H9 (cell line): ENCODE results near the gene MRGPRX3. TPM values are rescaled to one million over a fixed set of nuclear protein-coding genes. Genes with fewer than 3 reads are reported as not detected.

ENCODE experiments used
- DNase-seq: peaks from one replicate; pipeline ENCODE4 v3.0.0-alpha.2; 2017
- H2AFZ ChIP-seq: one replicate; pipeline ENCODE4 v1.6.1; 2013; ENCODE audit warnings: mild to moderate bottlenecking, low read length, control low read depth, moderate library complexity
- H2AK5ac ChIP-seq: 2 replicates; pipeline ENCODE4 v1.6.1; 2013; ENCODE audit warnings: low read length, control low read depth, mixed read lengths; ENCODE audit not compliant: insufficient read length
- H2BK120ac ChIP-seq: one replicate; pipeline ENCODE4 v1.6.1; 2013; ENCODE audit warnings: low read depth, mild to moderate bottlenecking, low read length, control low read depth, inconsistent platforms; ENCODE audit not compliant: poor library complexity, severe bottlenecking
- H2BK12ac ChIP-seq: 2 replicates; pipeline ENCODE4 v1.6.1; 2013; ENCODE audit warnings: low read length, control low read depth, mixed read lengths, low read depth; ENCODE audit not compliant: insufficient read length
- H2BK15ac ChIP-seq: 2 replicates; pipeline ENCODE4 v1.6.1; 2013; ENCODE audit warnings: low read depth, low read length, control low read depth
- H2BK20ac ChIP-seq: one replicate; pipeline ENCODE4 v1.6.1; 2013; ENCODE audit warnings: low read depth, mild to moderate bottlenecking, low read length, control low read depth, inconsistent platforms; ENCODE audit not compliant: poor library complexity, severe bottlenecking
- H2BK5ac ChIP-seq: 2 replicates; pipeline ENCODE4 v1.6.1; 2013; ENCODE audit warnings: low read length, control low read depth, mixed read lengths; ENCODE audit not compliant: insufficient read length
- H3K14ac ChIP-seq: 2 replicates; pipeline ENCODE4 v1.6.1; 2013; ENCODE audit warnings: low read length, control low read depth; ENCODE audit not compliant: insufficient read depth
- H3K18ac ChIP-seq: 2 replicates; pipeline ENCODE4 v1.6.1; 2013; ENCODE audit warnings: low read depth, mild to moderate bottlenecking, mixed read lengths, low read length, control low read depth; ENCODE audit not compliant: insufficient read length
- H3K23ac ChIP-seq: 2 replicates; pipeline ENCODE4 v1.6.1; 2013; ENCODE audit warnings: low read length, control low read depth, mixed read lengths, low read depth; ENCODE audit not compliant: insufficient read length
- H3K23me2 ChIP-seq: 2 replicates; pipeline ENCODE4 v1.6.1; 2013; ENCODE audit warnings: low read depth, mild to moderate bottlenecking, mixed read lengths, low read length, control low read depth; ENCODE audit not compliant: insufficient read length, poor library complexity, severe bottlenecking
- H3K27ac ChIP-seq: 2 replicates; pipeline ENCODE4 v1.5.1; 2013; ENCODE audit warnings: low read length, control low read depth, mixed read lengths, low read depth; ENCODE audit not compliant: insufficient read length
- H3K27me3 ChIP-seq: 2 replicates; pipeline ENCODE4 v1.6.1; 2013; ENCODE audit warnings: low read length, control low read depth, inconsistent platforms; ENCODE audit not compliant: insufficient read depth
- H3K4ac ChIP-seq: 2 replicates; pipeline ENCODE4 v1.6.1; 2013; ENCODE audit warnings: low read depth, mild to moderate bottlenecking, control low read depth, inconsistent platforms, low read length, moderate library complexity
- H3K4me1 ChIP-seq: 2 replicates; pipeline ENCODE4 v1.6.1; 2013; ENCODE audit warnings: low read length, control low read depth, inconsistent platforms; ENCODE audit not compliant: insufficient read depth
- H3K4me2 ChIP-seq: 2 replicates; pipeline ENCODE4 v1.6.1; 2013; ENCODE audit warnings: low read length, control low read depth, mixed read lengths; ENCODE audit not compliant: insufficient read length, insufficient read depth
- H3K56ac ChIP-seq: 2 replicates; pipeline ENCODE4 v1.6.1; 2013; ENCODE audit warnings: low read depth, mild to moderate bottlenecking, mixed read lengths, low read length, control low read depth; ENCODE audit not compliant: insufficient read length
- H3K79me1 ChIP-seq: 2 replicates; pipeline ENCODE4 v1.6.1; 2013; ENCODE audit warnings: low read depth, mild to moderate bottlenecking, moderate library complexity, low read length, control low read depth, inconsistent platforms; ENCODE audit not compliant: insufficient read depth, poor library complexity, severe bottlenecking
- H3K79me2 ChIP-seq: 2 replicates; pipeline ENCODE4 v1.6.1; 2013; ENCODE audit warnings: low read length, control low read depth, inconsistent platforms; ENCODE audit not compliant: insufficient read depth
- H3K9ac ChIP-seq: 2 replicates; pipeline ENCODE4 v1.6.1; 2013; ENCODE audit warnings: low read length, control low read depth, mixed read lengths; ENCODE audit not compliant: insufficient read length; ENCODE audit errors: extremely low read depth
- H3K9me3 ChIP-seq: one replicate; pipeline ENCODE4 v1.6.1; 2013; ENCODE audit warnings: low read depth, low read length, inconsistent platforms; ENCODE audit not compliant: control insufficient read depth
- H3T11ph ChIP-seq: one replicate; pipeline ENCODE4 v1.6.1; 2013; ENCODE audit warnings: mild to moderate bottlenecking, low read length, control low read depth, inconsistent platforms
- H4K20me1 ChIP-seq: one replicate; pipeline ENCODE4 v1.6.1; 2013; ENCODE audit not compliant: control insufficient read depth, insufficient read length, insufficient read depth
- H4K5ac ChIP-seq: 2 replicates; pipeline ENCODE4 v1.6.1; 2013; ENCODE audit warnings: low read depth, mild to moderate bottlenecking, mixed read lengths, low read length, control low read depth; ENCODE audit not compliant: insufficient read length
- H4K8ac ChIP-seq: replicated peaks from 2 replicates; pipeline ENCODE4 v1.6.1; 2013; ENCODE audit warnings: low read length, control low read depth, mixed read lengths, low read depth; ENCODE audit not compliant: insufficient read length
- H4K91ac ChIP-seq: 2 replicates; pipeline ENCODE4 v1.6.1; 2013; ENCODE audit warnings: low read depth, mild to moderate bottlenecking, moderate library complexity, mixed read lengths, low read length, control low read depth; ENCODE audit not compliant: insufficient read length
- H3K27ac Mint-ChIP-seq, 3 experiments: 2 replicates in 2 of 3; 3 replicates in 1 of 3; pipeline ENCODE4 v1.8.0; 2020 to 2021; ENCODE audit warnings: mixed read lengths in 3 of 3, mild to moderate bottlenecking in 1 of 3, moderate library complexity in 1 of 3
- H3K27me3 Mint-ChIP-seq: 2 replicates; pipeline ENCODE4 v1.8.0; 2021; ENCODE audit warnings: low read depth, mild to moderate bottlenecking, moderate library complexity, mixed read lengths
- H3K36me3 Mint-ChIP-seq, 3 experiments: 2 replicates in 2 of 3; 3 replicates in 1 of 3; pipeline ENCODE4 v1.8.0; 2020 to 2021; ENCODE audit warnings: low read depth in 3 of 3, mixed read lengths in 3 of 3; ENCODE audit not compliant: insufficient read depth in 1 of 3
- H3K4me1 Mint-ChIP-seq, 2 experiments: 2 replicates each; pipeline ENCODE4 v1.8.0; 2020; ENCODE audit warnings: mixed read lengths in 2 of 2
- H3K4me3 Mint-ChIP-seq, 2 experiments: 2 replicates in 1 of 2; 3 replicates in 1 of 2; pipeline ENCODE4 v1.8.0; 2020 to 2021; ENCODE audit warnings: mild to moderate bottlenecking in 2 of 2, mixed read lengths in 2 of 2, moderate library complexity in 1 of 2
- H3K9me3 Mint-ChIP-seq, 2 experiments: 2 replicates in 1 of 2; 3 replicates in 1 of 2; pipeline ENCODE4 v1.8.0; 2020; ENCODE audit warnings: mild to moderate bottlenecking in 2 of 2, mixed read lengths in 2 of 2, moderate library complexity in 1 of 2
- CTCF ChIP-seq: fragments of 200-600 bp; sonication (generic); conservative IDR thresholded peaks from 3 replicates; pipeline ENCODE4 v1.8.0; 2021; ENCODE audit warnings: antibody characterized with exemption, mild to moderate bottlenecking
- WGBS: extraction: QIAGEN DNeasy Blood & Tissue Kit; methylation state at CpG from one replicate; pipeline ENCODE4 v1.1.7; 2013; ENCODE audit warnings: missing lambda C conversion rate, low lambda C conversion rate, mixed read lengths; ENCODE audit not compliant: insufficient read length; ENCODE audit errors: extremely low coverage; 5-methylcytosine and 5-hydroxymethylcytosine counted together
- total RNA-seq: library from RNA; stranded (reverse); gene quantifications from 2 replicates; pipeline ENCODE4 v1.2.1, GENCODE V29; 2021

The MRGPRX3 gene
- total RNA-seq, 1 experiment from 2014 or later, result not detected

DNA sequence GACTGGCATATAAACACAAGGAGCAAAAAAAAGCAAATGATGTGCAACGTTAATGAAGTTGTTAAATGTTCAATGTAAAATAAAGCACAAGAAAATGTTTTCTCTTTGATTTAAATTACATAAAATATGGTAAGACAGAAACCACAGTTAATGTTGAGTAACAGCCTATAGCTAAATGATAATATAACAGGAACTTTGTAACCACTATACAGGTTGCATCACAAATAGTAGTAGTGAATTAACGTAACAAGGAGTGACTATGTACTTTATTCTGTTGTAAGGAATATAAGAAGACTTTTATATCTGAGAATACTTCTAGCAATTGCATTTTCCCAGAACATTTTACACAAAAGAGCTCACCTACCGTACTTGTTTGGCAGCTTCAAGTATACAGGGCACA is 43.4 kb upstream of the MRGPRX3 start:
- TF ChIP-seq CTCF, result no peak
- Histone ChIP-seq H2BK20ac (no peak overlapping the region), H4K91ac (no peak overlapping the region), H4K20me1 (no peaks in the 10 kb centered on the region), H2BK5ac (no peak overlapping the region), H3K9me3 (no peaks in the 10 kb centered on the region), H4K8ac (no peak overlapping the region), H2BK15ac (no peak overlapping the region), H3K79me1 (no peaks in the 10 kb centered on the region), H3K9ac (no peak overlapping the region), H3K23me2 (no peaks in the 10 kb centered on the region), H2BK12ac (no peak overlapping the region), H2AFZ (no peak overlapping the region), H3K56ac (no peak overlapping the region), H4K5ac (no peak overlapping the region), H2AK5ac (no peak overlapping the region), H3K23ac (no peak overlapping the region), H3K27me3 (no peaks in the 10 kb centered on the region), H3K4ac (no peak overlapping the region), H3T11ph (no peak overlapping the region), H3K18ac (no peak overlapping the region), H3K4me2 (no peak overlapping the region), H3K27ac (no peak overlapping the region), H2BK120ac (no peak overlapping the region), H3K79me2 (no peaks in the 10 kb centered on the region), H3K4me1 (no peaks in the 10 kb centered on the region), H3K14ac (no peak overlapping the region)
- H3K36me3 Mint-ChIP-seq, result peaks cover 20 to 78% (median 61%) of the 10 kb centered on the region in 3 experiments; a peak in 6 of 7 replicates
- H3K27me3 Mint-ChIP-seq, result no peaks in the 10 kb centered on the region
- no peaks in the 10 kb centered on the region for H3K9me3 Mint-ChIP-seq
- DNase-seq, result no peak
- H3K27ac Mint-ChIP-seq, result no peak overlapping the region
- peaks cover 0 to 4% of the 10 kb centered on the region in 2 experiments; a peak in 1 of 4 replicates for H3K4me1 Mint-ChIP-seq
- H3K4me3 Mint-ChIP-seq, result no peak overlapping the region
- no CpG with 5 or more reads among the region's 3 CpGs for WGBS
